ENCODE results near the gene ILK.

GRCh38 chr11:6604790-6605189 lies 1.2 kb downstream of the ILK start:
- TF ChIP-seq, protein P1, sequence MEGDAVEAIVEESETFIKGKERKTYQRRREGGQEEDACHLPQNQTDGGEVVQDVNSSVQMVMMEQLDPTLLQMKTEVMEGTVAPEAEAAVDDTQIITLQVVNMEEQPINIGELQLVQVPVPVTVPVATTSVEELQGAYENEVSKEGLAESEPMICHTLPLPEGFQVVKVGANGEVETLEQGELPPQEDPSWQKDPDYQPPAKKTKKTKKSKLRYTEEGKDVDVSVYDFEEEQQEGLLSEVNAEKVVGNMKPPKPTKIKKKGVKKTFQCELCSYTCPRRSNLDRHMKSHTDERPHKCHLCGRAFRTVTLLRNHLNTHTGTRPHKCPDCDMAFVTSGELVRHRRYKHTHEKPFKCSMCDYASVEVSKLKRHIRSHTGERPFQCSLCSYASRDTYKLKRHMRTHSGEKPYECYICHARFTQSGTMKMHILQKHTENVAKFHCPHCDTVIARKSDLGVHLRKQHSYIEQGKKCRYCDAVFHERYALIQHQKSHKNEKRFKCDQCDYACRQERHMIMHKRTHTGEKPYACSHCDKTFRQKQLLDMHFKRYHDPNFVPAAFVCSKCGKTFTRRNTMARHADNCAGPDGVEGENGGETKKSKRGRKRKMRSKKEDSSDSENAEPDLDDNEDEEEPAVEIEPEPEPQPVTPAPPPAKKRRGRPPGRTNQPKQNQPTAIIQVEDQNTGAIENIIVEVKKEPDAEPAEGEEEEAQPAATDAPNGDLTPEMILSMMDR (IDR thresholded peaks at IDR 0.05), result no peak
- TF ChIP-seq POLR2A (IDR thresholded peaks at IDR 0.05), result no peak

Data from Peyer's patch (tissue), 4 donors.